Breast epithelium (tissue), 3 donors: Measurements from ENCODE around the gene ALK.

Experiments used
- CTCF ChIP-seq, 3 donors: fragments of 450-650 bp; IDR thresholded peaks; one replicate each; pipeline ENCODE4 v1.5.1; 2016 to 2017; ENCODE audit warnings: antibody characterized with exemption in 3 of 3, mild to moderate bottlenecking in 3 of 3, moderate library complexity in 3 of 3
- POLR2A ChIP-seq: fragments of 450-650 bp; IDR thresholded peaks from one replicate; pipeline ENCODE4 v1.6.1; 2016; ENCODE audit warnings: antibody characterized with exemption, mild to moderate bottlenecking, moderate library complexity
- POLR2AphosphoS5 ChIP-seq, 3 donors: sonication (generic); formaldehyde crosslinking; IDR thresholded peaks; one replicate each; pipeline ENCODE4 v1.6.1; 2017; ENCODE audit warnings: antibody characterized with exemption in 3 of 3

GRCh38 chr2:29731948-29732347 is 189.4 kb downstream of the ALK start:
- no peak for TF ChIP-seq CTCF (IDR thresholded peaks at IDR 0.05)
- TF ChIP-seq POLR2A, result no peak
- TF ChIP-seq POLR2AphosphoS5 (IDR thresholded peaks at IDR 0.05), result no peak
